T-helper 2 cell (primary cell): ENCODE measurements around the gene MAPK8IP1.

Source experiments
- DNase-seq, 5 experiments: peaks; one replicate each; pipeline versions ENCODE4 v3.0.0 to v3.0.0-alpha.2; 2012 to 2022

The MAPK8IP1 gene

GRCh38 chr11:45860348-45860747, 25.1 kb upstream of the MAPK8IP1 start:
- DNase-seq: no peak

GRCh38 chr11:45860764-45861510, 24.5 kb upstream of the MAPK8IP1 start:
- no peak for DNase-seq

- no peak for DNase-seq
Measured at GRCh38 chr11:45864041-45864440, 21.4 kb upstream of the MAPK8IP1 start.

GRCh38 chr11:45869551-45869950, 15.9 kb upstream of the MAPK8IP1 start:
- no peak for DNase-seq

DNA sequence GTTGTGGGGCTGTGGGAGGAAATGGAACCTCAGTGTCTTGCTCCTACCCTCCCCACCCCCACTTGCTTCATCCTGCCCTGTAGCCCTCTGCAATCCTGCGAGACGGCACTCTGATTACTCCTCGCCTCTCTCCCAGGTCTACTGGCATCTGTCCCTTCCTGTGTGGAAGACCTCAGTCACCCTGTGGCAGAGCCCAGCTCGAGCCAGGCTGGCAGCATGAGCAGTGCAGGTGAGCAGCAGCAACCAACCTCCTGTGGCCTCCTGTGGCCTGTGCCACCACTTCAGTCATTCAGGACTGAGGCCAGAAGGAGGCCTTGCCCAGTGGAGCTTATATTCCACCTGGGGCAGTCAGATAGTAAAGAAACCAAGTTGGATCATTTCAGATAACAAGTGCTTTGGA, 14.7 kb upstream of the MAPK8IP1 start:
- DNase-seq: no peak

GRCh38 chr11:45871638-45872037, 13.8 kb upstream of the MAPK8IP1 start:
- DNase-seq: no peak

- peak in 1 of 5 experiments; percentile 42 for DNase-seq
Measured at GRCh38 chr11:45872651-45873356, 12.6 kb upstream of the MAPK8IP1 start.

DNA sequence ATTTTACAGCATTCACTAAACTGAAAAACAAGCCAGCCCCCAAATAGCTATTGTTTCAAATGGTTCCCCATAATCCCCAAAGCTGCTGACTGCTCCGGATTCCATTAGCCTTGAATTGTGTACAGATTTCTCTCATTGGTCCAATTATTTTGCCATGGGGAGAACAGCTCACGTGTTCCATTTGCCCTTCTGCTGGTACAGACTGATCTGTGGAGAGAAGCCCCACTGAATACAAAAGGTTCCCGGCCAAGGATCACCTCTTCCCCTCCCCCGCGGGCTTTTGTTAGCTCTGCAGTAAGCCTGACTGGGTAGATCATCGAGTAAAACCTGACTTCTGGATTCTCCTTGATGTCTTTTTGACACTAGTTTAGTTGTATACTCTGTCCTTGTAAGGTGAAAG, 9.1 kb upstream of the MAPK8IP1 start:
- no peak for DNase-seq

DNA sequence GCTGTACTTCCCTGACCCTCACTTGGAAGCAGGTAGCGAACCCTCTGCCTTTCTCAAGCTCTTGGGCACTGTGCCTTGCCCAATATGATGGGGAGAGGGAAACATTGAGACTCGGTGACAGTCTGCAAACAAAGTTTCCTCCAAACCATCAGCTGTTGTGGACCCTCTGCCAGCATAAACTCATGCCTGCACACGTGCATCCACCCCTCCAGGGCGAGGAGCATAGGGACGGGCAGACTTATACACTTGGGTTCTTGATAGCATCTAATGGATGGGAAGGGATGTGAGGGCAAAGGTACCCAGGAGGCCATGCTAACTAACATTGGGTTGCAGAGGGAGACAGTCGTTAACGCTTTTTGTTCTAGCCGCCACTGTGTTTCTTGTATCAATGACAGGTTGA, 8.2 kb upstream of the MAPK8IP1 start:
- no peak for DNase-seq

GRCh38 chr11:45877845-45878244, 7.6 kb upstream of the MAPK8IP1 start:
- DNase-seq: no peak

- DNase-seq: no peak
Measured at GRCh38 chr11:45879803-45880686, 5.4 kb upstream of the MAPK8IP1 start.

GRCh38 chr11:45880772-45881570, 4.5 kb upstream of the MAPK8IP1 start:
- no peak for DNase-seq

DNA sequence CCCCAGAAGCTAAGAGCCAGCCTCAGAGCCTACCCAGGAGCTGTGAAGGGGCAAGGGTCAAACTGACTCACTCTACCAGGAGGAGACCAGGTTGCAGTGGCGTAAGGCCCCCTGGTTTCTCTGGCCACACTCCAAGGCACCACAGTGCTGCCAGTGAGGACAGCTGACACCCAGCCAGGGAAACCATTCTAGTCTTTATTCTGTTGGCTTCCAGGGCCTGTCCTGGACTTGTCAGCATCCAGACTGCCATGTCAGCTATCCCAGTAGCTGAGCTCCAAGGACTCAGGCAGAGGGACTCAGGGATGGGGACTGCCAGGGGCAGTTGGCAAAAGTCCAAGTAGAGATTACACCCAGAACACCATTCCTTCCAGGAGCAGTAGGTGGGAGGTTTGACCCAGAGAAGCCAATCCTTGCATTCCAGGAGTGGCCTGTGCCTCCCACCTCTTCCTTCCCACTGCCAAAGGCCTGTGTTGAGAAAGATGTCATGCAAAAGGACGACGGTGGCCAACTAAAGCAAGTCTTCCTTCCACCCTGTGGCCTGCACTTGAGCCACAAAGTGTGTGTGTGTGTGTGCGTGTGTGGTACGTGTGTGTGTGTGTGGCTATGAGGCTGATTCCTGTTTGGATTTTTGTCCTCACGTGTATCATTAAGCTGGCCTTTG, 3.6 kb upstream of the MAPK8IP1 start:
- DNase-seq: no peak

- DNase-seq: no peak
Measured at GRCh38 chr11:45884596-45885185, 760 bp upstream of the MAPK8IP1 start.

- no peak for DNase-seq
Measured at GRCh38 chr11:45885921-45886721, 670 bp downstream of the MAPK8IP1 start.

DNA sequence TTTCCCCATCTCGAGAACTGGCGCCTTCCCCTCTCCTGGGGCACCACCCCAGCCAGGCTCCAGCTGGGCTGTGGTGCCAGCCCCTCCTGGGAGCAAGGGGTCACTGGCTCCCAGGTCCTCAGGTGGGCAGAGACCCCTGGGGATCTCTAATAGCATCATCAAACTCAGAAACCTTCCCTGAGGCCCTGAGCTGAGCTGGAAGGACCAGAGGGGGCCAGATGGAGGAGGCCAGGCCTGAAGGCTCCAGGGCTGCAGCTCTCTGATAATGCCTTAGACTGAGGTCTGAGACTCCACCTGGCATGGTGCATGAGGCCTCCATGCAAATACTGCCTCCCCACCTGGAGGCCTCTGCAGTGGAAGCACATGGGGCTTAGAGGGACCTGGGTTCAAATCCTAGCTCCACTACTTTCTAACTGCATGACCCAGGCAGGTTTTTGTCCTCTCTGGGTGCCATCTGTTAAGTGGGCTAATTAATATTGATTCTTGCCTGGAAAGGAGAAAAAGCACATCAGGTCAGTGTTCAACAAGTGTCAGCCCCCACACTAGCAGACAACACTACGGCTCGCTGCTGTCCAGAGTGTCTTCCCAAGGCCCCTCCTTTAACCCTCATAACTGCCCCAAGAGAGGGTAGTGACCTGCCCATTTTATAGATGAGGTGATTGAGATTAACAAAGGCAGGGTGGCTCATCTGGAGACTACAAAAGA, 1.5 kb downstream of the MAPK8IP1 start:
- no peak for DNase-seq

GRCh38 chr11:45887587-45887986, 2.1 kb downstream of the MAPK8IP1 start:
- DNase-seq: no peak

DNA sequence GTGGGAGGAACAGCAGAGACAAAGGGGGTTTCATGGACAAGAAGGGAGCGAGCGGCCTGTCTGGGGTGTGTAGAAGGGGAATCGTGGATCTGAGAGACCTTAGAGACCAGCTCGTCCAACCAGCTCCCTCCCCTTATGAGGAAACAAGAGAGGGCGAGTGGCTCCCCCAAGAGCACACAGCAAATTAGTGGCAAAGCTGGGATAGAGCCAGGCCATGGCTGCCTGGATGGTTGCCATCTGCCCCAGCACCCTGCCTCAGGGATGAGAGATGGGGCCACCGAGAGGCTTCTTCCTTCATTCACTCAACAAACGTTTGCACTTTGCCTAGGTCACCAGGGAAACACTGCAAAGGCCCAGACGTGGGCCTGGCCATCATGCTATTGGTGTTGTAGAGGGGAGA, 4.1 kb downstream of the MAPK8IP1 start:
- DNase-seq: no peak

GRCh38 chr11:45889966-45890365, 4.5 kb downstream of the MAPK8IP1 start:
- no peak for DNase-seq
